WTC11 (cell line): ENCODE measurements around the gene PAPPA2. TPM values are rescaled to one million over a fixed set of nuclear protein-coding genes. Genes with fewer than 3 reads are reported as not detected.

Experiments
- ATAC-seq: fragments of 200-7000 bp; cut with Tn5 transposase; 2 replicates; pipeline ENCODE4 v1.10.0; 2021; ENCODE audit warnings: mild to moderate bottlenecking, moderate library complexity
- CTCF ChIA-PET: fragments of 300-600 bp; sonication (Branson Sonifier 250); formaldehyde crosslinking; loops from one replicate; lab custom pipeline; 2021; ENCODE audit warnings: antibody characterized with exemption; lab: Charles Lee
- POLR2A ChIA-PET: fragments of 350-600 bp; sonication (Branson Sonifier 250); formaldehyde crosslinking; loops from one replicate; lab custom pipeline; 2021; ENCODE audit warnings: antibody characterized with exemption; lab: Charles Lee
- DNase-seq: peaks from one replicate; pipeline ENCODE4 v3.0.0; 2021; ENCODE audit warnings: low spot score
- H3K27ac Mint-ChIP-seq: 2 replicates; pipeline ENCODE4 v1.8.0; 2021; ENCODE audit warnings: mixed read lengths
- H3K27me3 Mint-ChIP-seq: 2 replicates; pipeline ENCODE4 v1.8.0; 2021; ENCODE audit warnings: low read depth, mild to moderate bottlenecking, moderate library complexity, mixed read lengths
- H3K36me3 Mint-ChIP-seq: 2 replicates; pipeline ENCODE4 v1.8.0; 2021; ENCODE audit warnings: mixed read lengths
- H3K4me1 Mint-ChIP-seq: 2 replicates; pipeline ENCODE4 v1.8.0; 2022; ENCODE audit warnings: mixed read lengths
- H3K4me3 Mint-ChIP-seq: 2 replicates; pipeline ENCODE4 v1.8.0; 2021; ENCODE audit warnings: mild to moderate bottlenecking, moderate library complexity, mixed read lengths
- H3K9me3 Mint-ChIP-seq: 2 replicates; pipeline ENCODE4 v1.8.0; 2021; ENCODE audit warnings: mixed read lengths
- AFF4 ChIP-seq: sonication (generic); formaldehyde crosslinking; IDR thresholded peaks from 2 replicates; pipeline ENCODE4 v1.8.1; 2023; ENCODE audit warnings: mild to moderate bottlenecking, missing genetic modification reagents, borderline replicate concordance
- ATF1 ChIP-seq: sonication (generic); formaldehyde crosslinking; IDR thresholded peaks from 2 replicates; pipeline ENCODE4 v1.8.1; 2023; ENCODE audit warnings: mild to moderate bottlenecking, moderate library complexity, missing genetic modification reagents
- CTCF ChIP-seq: fragments of 200-600 bp; IDR thresholded peaks from 2 replicates; pipeline ENCODE4 v1.8.0; 2022; ENCODE audit warnings: antibody characterized with exemption
- EMX1 ChIP-seq: fragments of 250-450 bp; sonication (Bioruptor Pico); IDR thresholded peaks from 2 replicates; pipeline ENCODE4 v1.8.0; 2021; ENCODE audit warnings: mild to moderate bottlenecking
- FOXK1 ChIP-seq: sonication (generic); formaldehyde crosslinking; IDR thresholded peaks from 2 replicates; pipeline ENCODE4 v1.8.0; 2022; ENCODE audit warnings: mild to moderate bottlenecking, moderate library complexity, missing genetic modification reagents
- FOXP4 ChIP-seq: sonication (generic); formaldehyde crosslinking; IDR thresholded peaks from 2 replicates; pipeline ENCODE4 v1.8.0; 2022; ENCODE audit warnings: mild to moderate bottlenecking, missing genetic modification reagents
- GRHL2 ChIP-seq: fragments of 250-450 bp; sonication (Bioruptor Pico); IDR thresholded peaks from 2 replicates; pipeline ENCODE4 v1.8.0; 2022; ENCODE audit warnings: mild to moderate bottlenecking, moderate library complexity; ENCODE audit not compliant: insufficient replicate concordance, severe bottlenecking
- IRF1 ChIP-seq: sonication (generic); formaldehyde crosslinking; IDR thresholded peaks from 2 replicates; pipeline ENCODE4 v1.8.0; 2023; ENCODE audit warnings: missing genetic modification reagents
- NFYB ChIP-seq: sonication (generic); formaldehyde crosslinking; conservative IDR thresholded peaks from 2 replicates; pipeline ENCODE4 v1.8.0; 2022; ENCODE audit warnings: low read depth, missing genetic modification reagents
- NR2C2 ChIP-seq: sonication (generic); formaldehyde crosslinking; IDR thresholded peaks from 2 replicates; pipeline ENCODE4 v1.8.0; 2022; ENCODE audit warnings: mild to moderate bottlenecking, missing genetic modification reagents
- RORB ChIP-seq: fragments of 250-450 bp; sonication (Bioruptor Pico); IDR thresholded peaks from 2 replicates; pipeline ENCODE4 v1.9.0; 2021; ENCODE audit warnings: mild to moderate bottlenecking
- TCF7 ChIP-seq: sonication (generic); formaldehyde crosslinking; IDR thresholded peaks from 2 replicates; pipeline ENCODE4 v1.8.0; 2022; ENCODE audit warnings: mild to moderate bottlenecking, low read depth, missing genetic modification reagents, moderate library complexity
- ZBTB43 ChIP-seq: sonication (generic); formaldehyde crosslinking; IDR thresholded peaks from 2 replicates; pipeline ENCODE4 v1.8.1; 2023; ENCODE audit warnings: mild to moderate bottlenecking, missing genetic modification reagents
- ZMAT4 ChIP-seq: fragments of 250-450 bp; sonication (Bioruptor Pico); IDR thresholded peaks from 2 replicates; pipeline ENCODE4 v1.9.0; 2021; ENCODE audit warnings: mild to moderate bottlenecking
- ZNF317 ChIP-seq: sonication (generic); formaldehyde crosslinking; IDR thresholded peaks from 2 replicates; pipeline ENCODE4 v1.8.1; 2023; ENCODE audit warnings: low read depth, mild to moderate bottlenecking, moderate library complexity, missing genetic modification reagents, borderline replicate concordance
- ZNF416 ChIP-seq: fragments of 250-450 bp; sonication (Bioruptor Pico); IDR thresholded peaks from 2 replicates; pipeline ENCODE4 v1.9.0; 2021; ENCODE audit warnings: mild to moderate bottlenecking, inconsistent platforms
- total RNA-seq: library from RNA; stranded (reverse); gene quantifications from 3 replicates; pipeline ENCODE4 v1.2.3, GENCODE V29; 2021
- TF ChIP-seq, protein P1 (sequence below): sonication (generic); formaldehyde crosslinking; IDR thresholded peaks from 2 replicates; pipeline ENCODE4 v1.8.0; 2022; ENCODE audit warnings: mild to moderate bottlenecking, missing genetic modification reagents

The PAPPA2 gene
- total RNA-seq, 1 experiment from 2014 or later: 0.74 TPM

GRCh38 chr1:176595217-176595616 is 132.2 kb downstream of the PAPPA2 start:
- no peak overlapping the region for H3K4me3 Mint-ChIP-seq
- DNase-seq (no peak), ATAC-seq (no peak)
- H3K27ac Mint-ChIP-seq: no peak overlapping the region
- no peaks in the 10 kb centered on the region for H3K36me3 Mint-ChIP-seq
- TF ChIP-seq NR2C2 (CRISPR knock-in tag) (no peak), FOXK1 (CRISPR knock-in tag) (no peak)
- ChIA-PET CTCF (no interaction called here), POLR2A (no interaction called here)
- H3K27me3 Mint-ChIP-seq: no peaks in the 10 kb centered on the region
- H3K4me1 Mint-ChIP-seq: no peaks in the 10 kb centered on the region
- H3K9me3 Mint-ChIP-seq: no peaks in the 10 kb centered on the region

- peaks cover 6% of the 10 kb centered on the region for H3K9me3 Mint-ChIP-seq
- H3K27me3 Mint-ChIP-seq: no peaks in the 10 kb centered on the region
- CTCF ChIA-PET: no interaction called here
- H3K36me3 Mint-ChIP-seq: no peaks in the 10 kb centered on the region
- H3K27ac Mint-ChIP-seq: no peak overlapping the region
- DNase-seq (no peak), ATAC-seq (no peak)
- POLR2A ChIA-PET: no interaction called here
- TF ChIP-seq NFYB (CRISPR knock-in tag): no peak
- no peak for TF ChIP-seq ZBTB43 (CRISPR knock-in tag)
- no peak for TF ChIP-seq EMX1 (CRISPR knock-in tag)
- TF ChIP-seq ATF1 (CRISPR knock-in tag): no peak
- no peak for TF ChIP-seq ZNF317 (CRISPR knock-in tag)
- TF ChIP-seq, protein P1, sequence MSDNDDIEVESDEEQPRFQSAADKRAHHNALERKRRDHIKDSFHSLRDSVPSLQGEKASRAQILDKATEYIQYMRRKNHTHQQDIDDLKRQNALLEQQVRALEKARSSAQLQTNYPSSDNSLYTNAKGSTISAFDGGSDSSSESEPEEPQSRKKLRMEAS (CRISPR knock-in tag): no peak
- TF ChIP-seq TCF7: no peak
- no peak for TF ChIP-seq ZMAT4 (CRISPR knock-in tag)
- no peak for TF ChIP-seq RORB (CRISPR knock-in tag)
- no peak for TF ChIP-seq GRHL2 (CRISPR knock-in tag)
- no peak for TF ChIP-seq ZNF416
- no peak for TF ChIP-seq FOXP4 (CRISPR knock-in tag)
- TF ChIP-seq CTCF: no peak
- TF ChIP-seq AFF4 (CRISPR knock-in tag): no peak
- TF ChIP-seq IRF1 (CRISPR knock-in tag): no peak
- H3K4me3 Mint-ChIP-seq: no peak overlapping the region
- H3K4me1 Mint-ChIP-seq: no peaks in the 10 kb centered on the region
These were observed 138.4 kb downstream of the PAPPA2 start for GRCh38 chr1:176601348-176601747.
